GM10266 (cell line): ENCODE measurements around the gene MARCHF10.

Experiments
- DNase-seq: peaks from one replicate; pipeline ENCODE4 v3.0.0; 2012; ENCODE audit errors: extremely low spot score
- TF ChIP-seq, protein P1 (sequence below): IDR thresholded peaks from 2 replicates; pipeline ENCODE4 v1.5.1; 2012; ENCODE audit warnings: mild to moderate bottlenecking, low read depth; ENCODE audit not compliant: control insufficient read depth, insufficient read depth; ENCODE audit errors: missing control alignments

Gene MARCHF10

DNA sequence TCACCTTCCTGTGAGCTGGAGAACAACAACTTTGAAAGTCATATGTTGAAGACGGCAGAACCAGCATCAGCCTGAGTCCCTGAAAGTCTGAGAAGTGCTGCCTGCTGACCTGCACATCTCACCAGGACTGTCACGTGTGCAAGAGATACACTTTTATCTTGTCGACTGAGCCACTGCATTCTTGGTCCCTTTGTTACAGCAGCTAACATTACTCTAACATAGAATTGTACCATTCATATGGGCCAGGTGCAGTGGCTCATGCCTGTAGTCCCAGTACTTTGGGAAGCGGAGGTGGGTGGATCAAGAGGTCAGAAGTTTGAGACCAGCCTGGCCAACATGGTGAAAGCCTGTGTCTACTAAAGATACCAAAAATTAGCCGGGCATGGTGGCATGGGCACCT lies 40.1 kb downstream of the MARCHF10 start:
- TF ChIP-seq, protein P1, sequence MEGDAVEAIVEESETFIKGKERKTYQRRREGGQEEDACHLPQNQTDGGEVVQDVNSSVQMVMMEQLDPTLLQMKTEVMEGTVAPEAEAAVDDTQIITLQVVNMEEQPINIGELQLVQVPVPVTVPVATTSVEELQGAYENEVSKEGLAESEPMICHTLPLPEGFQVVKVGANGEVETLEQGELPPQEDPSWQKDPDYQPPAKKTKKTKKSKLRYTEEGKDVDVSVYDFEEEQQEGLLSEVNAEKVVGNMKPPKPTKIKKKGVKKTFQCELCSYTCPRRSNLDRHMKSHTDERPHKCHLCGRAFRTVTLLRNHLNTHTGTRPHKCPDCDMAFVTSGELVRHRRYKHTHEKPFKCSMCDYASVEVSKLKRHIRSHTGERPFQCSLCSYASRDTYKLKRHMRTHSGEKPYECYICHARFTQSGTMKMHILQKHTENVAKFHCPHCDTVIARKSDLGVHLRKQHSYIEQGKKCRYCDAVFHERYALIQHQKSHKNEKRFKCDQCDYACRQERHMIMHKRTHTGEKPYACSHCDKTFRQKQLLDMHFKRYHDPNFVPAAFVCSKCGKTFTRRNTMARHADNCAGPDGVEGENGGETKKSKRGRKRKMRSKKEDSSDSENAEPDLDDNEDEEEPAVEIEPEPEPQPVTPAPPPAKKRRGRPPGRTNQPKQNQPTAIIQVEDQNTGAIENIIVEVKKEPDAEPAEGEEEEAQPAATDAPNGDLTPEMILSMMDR: no peak
- no peak for DNase-seq

DNA sequence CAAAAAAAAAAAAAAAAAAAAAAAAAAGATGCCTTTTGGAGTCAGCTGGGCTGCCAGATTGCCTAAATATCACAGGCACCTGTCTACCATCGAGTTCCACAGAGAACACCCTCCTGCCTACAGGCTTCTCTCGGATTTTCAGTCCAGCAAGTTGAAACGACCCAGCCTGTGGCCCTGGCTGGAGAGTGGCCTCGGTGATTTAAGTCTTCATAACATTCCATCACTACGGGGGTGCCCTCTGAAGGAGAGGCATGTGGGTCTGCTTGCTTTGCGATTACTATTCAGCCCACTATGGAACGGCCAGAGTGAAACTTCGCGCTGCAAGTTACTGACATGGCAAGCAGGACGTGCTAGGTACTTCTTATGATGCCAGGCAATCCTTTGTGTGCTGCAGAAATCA lies 42.8 kb downstream of the MARCHF10 start:
- DNase-seq: no peak
- TF ChIP-seq, protein P1: no peak

DNA sequence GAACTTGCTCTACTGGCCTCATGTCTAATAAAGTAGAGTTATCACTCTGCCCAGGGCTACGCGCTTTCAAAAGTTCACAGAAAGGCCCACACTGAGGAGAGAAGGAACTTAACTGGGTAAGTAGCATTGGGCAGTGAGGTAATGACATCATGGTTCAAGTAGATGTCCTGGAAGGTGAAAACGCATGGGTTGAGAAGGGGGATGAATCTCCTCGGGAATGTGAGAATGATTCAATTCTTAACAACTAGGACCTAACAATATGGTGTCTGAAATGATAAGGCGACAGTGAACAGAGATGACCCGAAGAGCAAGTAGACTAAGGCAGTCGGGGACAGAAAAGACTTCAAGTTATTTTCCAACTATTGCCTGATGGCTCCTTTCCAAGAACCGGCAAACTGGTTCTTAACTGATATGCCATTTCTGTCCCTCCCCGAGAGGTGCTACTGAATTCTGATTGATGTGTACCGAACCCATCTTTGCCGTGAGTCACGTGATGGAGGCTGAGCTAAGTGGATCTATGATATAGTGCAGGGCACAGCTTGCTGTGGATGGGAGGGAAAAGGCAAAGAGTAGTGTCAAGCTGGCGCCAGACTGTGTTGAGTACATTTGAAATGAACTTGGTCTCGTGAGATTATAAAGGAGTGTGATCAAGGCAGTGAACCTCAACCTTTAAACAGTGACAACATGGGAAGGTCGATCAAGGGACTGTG lies 44.1 kb downstream of the MARCHF10 start:
- DNase-seq: no peak
- TF ChIP-seq, protein P1: no peak

DNA sequence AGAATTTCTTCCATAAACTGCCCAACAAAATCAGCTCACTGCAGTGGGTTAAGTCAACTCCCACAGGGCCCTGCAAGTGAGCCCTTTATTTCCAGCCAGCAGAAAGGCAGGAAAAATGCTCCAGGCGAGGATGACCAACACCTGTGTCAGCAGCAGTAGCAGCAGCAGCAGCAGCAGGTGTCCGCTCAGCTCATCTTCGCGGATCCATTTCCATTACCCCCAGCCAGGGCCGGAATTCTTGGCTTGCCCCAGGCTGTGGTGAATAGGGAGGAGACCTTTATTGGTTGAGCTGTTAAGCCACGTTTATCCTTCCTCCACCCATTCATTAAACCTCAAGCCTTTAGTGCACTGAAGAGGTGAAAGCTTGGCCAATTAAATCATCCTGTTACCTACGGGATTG lies 46.2 kb downstream of the MARCHF10 start:
- DNase-seq: no peak
- TF ChIP-seq, protein P1: no peak

DNA sequence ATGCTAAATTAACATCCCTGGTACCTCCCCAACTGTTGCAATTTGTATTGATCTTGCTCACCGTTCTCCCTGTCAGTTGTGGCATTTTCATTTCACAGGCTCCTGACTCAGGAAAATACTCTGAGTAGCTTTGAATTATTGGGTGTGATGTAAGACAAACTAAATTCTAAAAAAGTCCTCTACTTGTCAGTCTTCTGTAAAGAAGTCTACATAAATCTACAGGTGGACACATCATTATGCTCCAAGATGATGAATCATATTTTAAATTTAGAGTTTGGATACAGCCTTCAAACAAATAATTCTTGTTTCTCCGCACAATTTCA lies 47.2 kb downstream of the MARCHF10 start:
- TF ChIP-seq, protein P1: no peak
- DNase-seq: no peak

DNA sequence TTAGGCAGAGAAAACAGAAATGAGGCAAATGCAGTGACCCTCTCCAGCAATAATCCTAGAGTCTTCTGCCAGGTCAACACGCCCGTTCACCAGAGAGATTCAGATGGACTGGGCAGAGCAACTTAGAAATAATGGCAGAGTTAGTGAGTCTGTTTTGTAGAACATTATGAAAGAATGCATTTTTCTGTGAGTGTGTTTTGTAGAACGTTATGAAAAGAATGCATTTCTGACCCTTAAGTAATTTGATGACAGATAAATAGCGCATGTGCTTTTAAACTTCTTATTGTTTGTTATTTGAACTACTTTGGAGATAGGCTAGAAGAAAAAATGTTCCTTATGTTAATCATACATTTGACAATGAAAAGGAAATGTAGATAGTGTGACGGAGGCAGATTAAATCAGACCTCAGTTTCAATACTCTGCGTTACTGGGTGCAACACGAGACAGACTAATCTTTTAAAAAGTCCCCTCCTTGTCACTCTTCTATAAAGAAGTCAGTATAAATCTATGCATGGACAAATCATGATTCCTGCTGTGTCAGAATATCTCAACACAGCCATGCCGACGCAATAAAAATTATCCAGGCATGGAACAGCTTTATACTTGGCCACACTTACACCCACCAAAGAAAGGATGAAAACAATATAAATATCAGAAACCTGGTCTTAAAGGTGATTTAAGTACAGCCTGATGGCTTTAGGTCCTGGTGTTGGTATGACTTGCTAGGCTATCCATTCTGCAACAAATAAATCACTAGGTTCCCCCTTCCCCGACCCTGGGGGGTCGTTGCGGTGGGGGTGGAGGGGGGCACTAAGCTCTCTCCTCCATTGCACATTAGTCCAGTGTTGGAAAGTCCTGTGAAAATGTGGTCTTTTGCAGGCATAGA lies 47.8 kb downstream of the MARCHF10 start:
- DNase-seq: no peak
- TF ChIP-seq, protein P1: no peak

DNA sequence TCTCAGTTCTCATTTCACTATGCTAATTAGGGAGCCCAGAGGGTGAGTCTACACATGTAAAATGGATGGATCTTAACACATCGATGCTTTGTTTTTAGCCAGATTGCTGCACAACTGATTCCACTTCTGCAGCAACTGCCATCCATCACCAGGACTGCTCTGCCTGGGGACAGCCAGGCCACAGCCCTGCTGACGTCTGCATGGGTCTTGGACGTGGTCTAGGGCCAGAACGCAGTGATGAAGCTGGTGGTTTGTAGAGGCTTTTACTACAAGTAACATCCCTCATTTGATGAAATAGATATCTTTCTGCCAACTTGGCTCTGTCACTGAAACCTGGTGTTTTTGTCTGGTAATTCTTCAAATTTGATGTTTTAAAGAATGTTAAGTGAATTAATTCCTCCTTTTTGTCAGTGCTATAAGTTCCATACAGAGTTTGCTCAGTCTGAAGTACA lies 50.6 kb downstream of the MARCHF10 start:
- no peak for DNase-seq
- TF ChIP-seq, protein P1: no peak
